ENCODE results near the gene CLSTN1. TPM values are rescaled to one million over a fixed set of nuclear protein-coding genes. Genes with fewer than 3 reads are reported as not detected.
A peak's percentile ranks its signal among the peaks of the same experiment; 100 is the strongest.

CLSTN1 gene
- total RNA-seq, 1 experiment from 2014 or later, result 119 TPM

- ATAC-seq (peak; percentile 85), DNase-seq (ENCODE audit: low spot score) (peak; percentile 74)
- peak overlapping the region; percentile 93 for H3K27ac Mint-ChIP-seq
- H3K4me3 Mint-ChIP-seq, result peak overlapping the region; percentile 21; the same call in 1 of the 2 replicates
- CTCF ChIA-PET, result interaction anchor here (0.6 to 3.9 kb wide), 11 partner anchors 9 to 236 kb away, joined by 3 to 25 read pairs (median 5); partner anchors contain the start of gene PIK3CD
- no peaks in the 10 kb centered on the region for H3K9me3 Mint-ChIP-seq
- POLR2A ChIA-PET, result interaction anchor here (0.5 to 1.2 kb wide), 2 partner anchors 126 to 655 kb away, joined by 3 read pairs; partner anchors contain the start of gene TMEM201
- no peaks in the 10 kb centered on the region for H3K27me3 Mint-ChIP-seq (ENCODE audit: low read depth)
- H3K36me3 Mint-ChIP-seq, result peaks cover 12% of the 10 kb centered on the region
- H3K4me1 Mint-ChIP-seq, result peaks cover 37% of the 10 kb centered on the region
- TF ChIP-seq TEAD1 (CRISPR knock-in tag; IDR thresholded peaks at IDR 0.05) (0 out of 2 replicates have a peak, but pooled peaks have one; percentile 76), FOXK1 (CRISPR knock-in tag; IDR thresholded peaks at IDR 0.05) (peak; percentile 57; the same call in 1 of the 2 replicates), TP53 (CRISPR knock-in tag; IDR thresholded peaks at IDR 0.05) (no peak), E2F1 (CRISPR knock-in tag; IDR thresholded peaks at IDR 0.05) (no peak), ELF4 (CRISPR knock-in tag; IDR thresholded peaks at IDR 0.05; ENCODE audit: low read depth) (no peak), USF2 (CRISPR knock-in tag; IDR thresholded peaks at IDR 0.05) (no peak), ZBTB21 (CRISPR knock-in tag; IDR thresholded peaks at IDR 0.05; ENCODE audit: borderline replicate concordance) (no peak), SP1 (CRISPR knock-in tag; conservative IDR thresholded peaks at IDR 0.05) (peak; percentile 43; the same call in 1 of the 2 replicates), NFATC4 (CRISPR knock-in tag; IDR thresholded peaks at IDR 0.05) (no peak), ZNF317 (CRISPR knock-in tag; IDR thresholded peaks at IDR 0.05; ENCODE audit: borderline replicate concordance, low read depth) (no peak), ATF1 (CRISPR knock-in tag; IDR thresholded peaks at IDR 0.05) (no peak), ZNF532 (CRISPR knock-in tag; IDR thresholded peaks at IDR 0.05; ENCODE audit: borderline replicate concordance) (no peak), CBFB (CRISPR knock-in tag; IDR thresholded peaks at IDR 0.05; ENCODE audit: low read depth) (no peak), IRF1 (CRISPR knock-in tag; IDR thresholded peaks at IDR 0.05) (no peak), ATF3 (CRISPR knock-in tag; conservative IDR thresholded peaks at IDR 0.05) (no peak), FOXJ3 (CRISPR knock-in tag; IDR thresholded peaks at IDR 0.05; ENCODE audit: borderline replicate concordance) (no peak), ZNF281 (CRISPR knock-in tag; IDR thresholded peaks at IDR 0.05) (no peak), ZMAT4 (CRISPR knock-in tag; IDR thresholded peaks at IDR 0.05) (no peak), NR1H2 (CRISPR knock-in tag; IDR thresholded peaks at IDR 0.05) (no peak), MAX (CRISPR knock-in tag; IDR thresholded peaks at IDR 0.05) (no peak), MXD4 (CRISPR knock-in tag; IDR thresholded peaks at IDR 0.05; ENCODE audit: borderline replicate concordance) (no peak), MLX (CRISPR knock-in tag; IDR thresholded peaks at IDR 0.05) (no peak), ETV6 (CRISPR knock-in tag; IDR thresholded peaks at IDR 0.05) (no peak), HMGXB4 (CRISPR knock-in tag; IDR thresholded peaks at IDR 0.05) (no peak), NFE2L1 (CRISPR knock-in tag; IDR thresholded peaks at IDR 0.05) (no peak)
These were observed 109.5 kb downstream of the CLSTN1 start for GRCh38 chr1:9714257-9714718.
